ENCODE measurements around the gene PTPRK.

PTPRK gene

DNA sequence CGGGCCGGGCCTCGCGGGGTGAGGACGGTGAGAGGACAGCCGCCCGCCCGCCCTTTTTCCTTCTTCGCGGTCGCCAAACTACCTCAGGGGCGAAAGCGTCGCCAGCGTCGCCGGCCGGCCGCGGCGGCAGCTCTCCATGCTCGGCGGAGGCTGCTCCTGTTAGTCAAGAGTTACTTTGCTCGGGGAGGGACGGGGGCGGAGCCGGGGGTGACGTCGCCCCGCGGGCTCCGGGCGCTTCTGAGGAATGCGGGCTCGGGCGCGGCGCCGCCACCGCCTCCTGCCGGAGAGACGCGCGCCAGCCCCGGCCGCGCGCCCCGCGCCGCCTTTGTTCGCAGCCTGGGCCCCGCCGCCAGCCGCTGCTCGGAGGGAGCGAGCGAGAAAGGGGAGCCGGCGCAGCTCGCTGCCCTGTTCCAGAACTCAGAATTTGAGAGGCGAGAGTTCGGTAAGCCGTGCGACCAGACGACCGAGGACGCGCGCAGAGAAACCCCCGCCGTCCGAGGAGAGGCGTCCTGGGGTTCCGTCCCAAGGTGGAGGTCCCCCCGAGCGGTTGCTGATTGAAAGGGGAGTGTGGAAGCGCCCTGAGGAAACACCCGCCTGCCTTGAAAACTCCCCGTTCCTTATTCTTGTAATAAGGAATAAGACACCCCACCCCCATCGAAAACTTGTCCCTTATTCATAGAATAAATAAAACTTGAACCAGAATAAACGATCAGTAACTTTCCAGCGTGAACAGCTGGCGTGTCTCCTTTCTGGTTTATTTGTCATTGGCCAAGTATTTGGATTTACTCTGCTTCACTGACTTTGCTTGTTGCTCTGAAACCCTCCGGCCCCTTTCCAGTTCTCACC lies at the start of gene PTPRK:
Gene PTPRK, minus strand, starts transcription at position 164 of the 846 bp plus-strand sequence. CDS start 241 bp downstream, outside the sequence.
- DNase-seq (ENCODE audit: low spot score) = peak; percentile 88

GRCh38 chr6:128567029-128567428 lies 46.6 kb upstream of the PTPRK start:
- DNase-seq (ENCODE audit: low spot score) = no peak

DNA sequence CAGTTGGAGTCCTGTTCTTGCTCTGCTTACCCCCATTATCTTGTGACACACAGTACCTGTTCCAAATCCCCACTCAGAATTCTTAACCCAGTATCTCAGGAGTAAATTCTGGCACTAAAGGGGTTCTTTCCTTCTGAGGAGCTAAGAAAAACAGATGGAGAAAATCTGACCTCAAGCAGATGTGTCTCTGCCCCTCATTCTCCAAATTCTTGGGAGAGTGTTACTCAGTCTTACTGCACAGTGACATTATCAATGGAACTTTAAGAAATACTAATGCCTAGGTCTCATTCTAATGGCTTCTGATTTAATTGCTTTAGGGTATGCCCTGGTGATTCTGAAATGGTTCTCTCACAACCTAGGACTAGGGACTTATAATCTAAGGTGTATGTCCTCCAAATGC lies 40.6 kb upstream of the PTPRK start:
- DNase-seq (ENCODE audit: low spot score) = no peak

GRCh38 chr6:128558924-128559323 lies 38.5 kb upstream of the PTPRK start:
- DNase-seq (ENCODE audit: low spot score) = no peak

GRCh38 chr6:128558021-128558420 lies 37.6 kb upstream of the PTPRK start:
- no peak for DNase-seq (ENCODE audit: low spot score)

DNA sequence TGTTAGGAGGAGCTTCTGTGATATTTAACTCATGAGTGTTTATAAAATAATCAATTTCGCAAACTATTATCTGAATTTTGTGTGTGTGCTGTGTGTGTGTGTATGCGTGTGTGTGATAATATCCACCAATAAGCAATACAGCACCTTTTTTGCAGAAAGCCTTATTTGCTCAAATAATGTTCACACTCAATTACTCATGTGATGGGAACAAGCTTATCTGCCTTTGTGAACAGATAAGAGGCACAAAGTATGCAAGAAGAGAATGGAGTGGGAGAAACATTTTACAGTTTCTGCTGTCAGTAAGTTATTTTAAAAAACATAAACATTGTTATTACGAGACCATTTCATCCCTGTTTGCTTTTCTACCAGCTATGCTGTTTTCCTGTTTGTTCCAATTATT lies 36.7 kb upstream of the PTPRK start:
- DNase-seq (ENCODE audit: low spot score) = no peak

GRCh38 chr6:128554302-128554701 lies 33.9 kb upstream of the PTPRK start:
- no peak for DNase-seq (ENCODE audit: low spot score)

GRCh38 chr6:128541261-128541660 lies 20.9 kb upstream of the PTPRK start:
- no peak for DNase-seq (ENCODE audit: low spot score)

- no peak for DNase-seq (ENCODE audit: low spot score)
Observed at GRCh38 chr6:128538763-128539162, 18.4 kb upstream of the PTPRK start.

DNA sequence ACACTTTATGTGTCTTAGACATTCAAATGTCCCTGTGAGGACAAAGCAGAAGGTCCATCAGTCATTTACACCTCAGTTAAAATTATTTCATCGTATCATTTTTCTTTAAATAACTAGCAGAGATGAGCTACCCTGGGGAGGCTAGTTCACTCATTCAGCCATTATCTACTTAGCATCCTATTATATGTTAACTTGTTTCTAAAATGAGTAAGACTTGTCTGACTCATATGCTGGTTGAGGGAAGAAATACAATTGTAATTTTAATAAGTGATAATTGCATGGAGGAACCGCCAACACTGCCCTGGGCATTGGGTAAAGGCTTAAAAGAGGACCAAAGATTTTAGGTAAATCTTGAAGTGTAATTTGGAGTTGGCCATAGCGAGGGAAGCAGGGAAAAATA lies 12.4 kb upstream of the PTPRK start:
- no peak for DNase-seq (ENCODE audit: low spot score)

DNA sequence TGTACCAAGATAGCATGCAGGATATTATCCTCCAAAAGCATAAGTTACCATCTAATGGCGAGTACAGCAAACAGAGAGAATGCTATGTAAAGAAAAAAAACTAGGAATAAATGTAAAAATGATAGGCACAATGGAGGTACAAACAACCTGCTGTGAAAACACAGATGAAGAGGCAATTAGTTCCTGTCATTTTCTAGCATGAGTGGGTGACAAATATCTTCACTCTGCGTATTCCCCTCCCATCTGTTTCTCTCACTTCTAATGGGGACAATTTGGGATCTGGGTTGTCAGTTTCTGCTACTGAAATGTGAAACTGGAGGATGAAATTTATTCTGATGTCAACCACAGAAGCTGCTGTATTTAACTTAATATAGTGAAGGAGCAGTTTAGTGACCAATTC lies 11.7 kb upstream of the PTPRK start:
- no peak for DNase-seq (ENCODE audit: low spot score)

DNA sequence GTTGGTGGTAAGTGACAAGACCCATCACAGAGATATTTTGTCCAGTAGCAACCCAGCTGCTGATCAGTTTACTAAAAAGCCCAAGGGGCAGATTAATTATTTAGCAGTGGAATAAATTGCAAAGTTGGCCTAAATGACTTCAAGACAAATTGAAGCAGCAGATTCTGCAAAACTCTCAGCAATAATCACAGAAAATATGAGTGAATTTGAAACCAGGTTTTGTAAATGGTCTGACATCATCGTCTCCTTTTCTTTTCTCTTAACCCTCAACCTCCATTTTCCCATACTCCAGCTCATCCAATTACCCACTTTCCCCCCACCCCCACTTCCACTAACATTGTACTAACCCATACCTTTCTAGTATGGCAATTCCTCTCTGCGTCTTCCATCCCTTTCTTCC lies 11.3 kb upstream of the PTPRK start:
- DNase-seq (ENCODE audit: low spot score) = no peak

DNA sequence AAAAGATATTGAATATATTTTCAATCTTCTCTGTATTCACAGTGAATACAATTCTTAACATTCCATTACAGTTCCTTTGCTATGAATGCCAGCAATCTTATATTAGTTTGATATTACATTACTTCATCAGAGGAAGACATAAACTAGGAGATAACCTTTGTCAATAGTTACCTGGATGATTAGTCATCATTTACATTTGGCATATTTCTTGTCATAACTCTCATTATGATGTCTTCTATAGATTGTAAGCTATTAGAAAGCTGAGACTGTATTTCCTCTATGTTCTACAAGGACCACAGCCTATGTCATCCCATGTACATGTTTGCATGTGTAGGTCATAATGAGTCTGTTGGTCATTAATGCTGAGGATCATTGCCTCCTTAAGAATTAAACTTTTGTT lies 7.8 kb upstream of the PTPRK start:
- DNase-seq (ENCODE audit: low spot score) = no peak

- DNase-seq (ENCODE audit: low spot score) = no peak
Observed at GRCh38 chr6:128527375-128527774, 7.0 kb upstream of the PTPRK start.

GRCh38 chr6:128526152-128526914 lies 5.9 kb upstream of the PTPRK start:
- no peak for DNase-seq (ENCODE audit: low spot score)

DNA sequence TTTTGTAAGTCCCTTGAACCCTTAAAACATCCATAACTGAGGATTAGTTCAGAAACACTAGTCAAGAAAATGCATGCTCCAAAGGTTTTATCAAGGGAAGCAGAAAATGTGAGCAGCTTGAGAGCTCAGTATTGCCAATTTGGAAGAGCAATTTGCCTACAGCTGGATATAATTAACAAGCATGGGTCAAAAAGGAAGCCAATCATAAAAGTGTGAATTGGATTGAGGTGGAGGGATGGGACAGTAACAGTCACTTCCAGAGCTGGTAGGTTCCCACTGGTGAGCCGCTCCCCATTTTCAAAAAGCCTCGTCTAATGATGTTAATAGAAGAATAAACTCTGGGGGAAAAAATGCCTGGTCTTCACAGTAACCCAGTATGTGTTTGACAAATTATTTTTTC lies 5.0 kb upstream of the PTPRK start:
- no peak for DNase-seq (ENCODE audit: low spot score)

GRCh38 chr6:128521282-128521632 lies 858 bp upstream of the PTPRK start:
- DNase-seq (ENCODE audit: low spot score) = no peak

DNA sequence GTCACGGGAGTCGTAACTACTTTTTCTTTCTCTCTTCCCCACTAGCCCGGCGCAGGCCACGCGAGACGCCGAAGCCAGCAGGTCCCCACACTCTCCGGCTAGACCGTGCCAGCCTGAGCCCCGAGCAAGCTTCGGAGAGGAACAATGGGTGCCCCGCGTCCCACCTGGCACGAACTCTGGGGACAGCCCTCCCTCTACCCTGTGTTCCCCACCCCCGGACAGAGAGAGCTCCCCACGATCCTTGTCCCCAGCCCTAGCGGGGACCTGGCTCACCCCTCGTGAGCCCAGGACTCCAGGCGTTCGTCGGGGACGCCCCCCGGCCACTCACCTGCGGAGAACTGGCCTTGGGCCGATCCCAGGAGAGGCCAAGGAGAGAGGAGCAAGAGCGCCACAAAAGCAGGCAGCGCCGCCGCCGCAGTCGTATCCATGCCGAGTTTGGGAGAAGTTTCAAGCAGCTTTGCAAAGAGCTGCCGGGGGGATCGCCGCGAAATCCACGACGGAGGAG lies 416 bp downstream of the PTPRK start:
- DNase-seq (ENCODE audit: low spot score) = no peak

GRCh38 chr6:128519132-128519930 lies 1.1 kb downstream of the PTPRK start:
- DNase-seq (ENCODE audit: low spot score) = peak; percentile 56

DNA sequence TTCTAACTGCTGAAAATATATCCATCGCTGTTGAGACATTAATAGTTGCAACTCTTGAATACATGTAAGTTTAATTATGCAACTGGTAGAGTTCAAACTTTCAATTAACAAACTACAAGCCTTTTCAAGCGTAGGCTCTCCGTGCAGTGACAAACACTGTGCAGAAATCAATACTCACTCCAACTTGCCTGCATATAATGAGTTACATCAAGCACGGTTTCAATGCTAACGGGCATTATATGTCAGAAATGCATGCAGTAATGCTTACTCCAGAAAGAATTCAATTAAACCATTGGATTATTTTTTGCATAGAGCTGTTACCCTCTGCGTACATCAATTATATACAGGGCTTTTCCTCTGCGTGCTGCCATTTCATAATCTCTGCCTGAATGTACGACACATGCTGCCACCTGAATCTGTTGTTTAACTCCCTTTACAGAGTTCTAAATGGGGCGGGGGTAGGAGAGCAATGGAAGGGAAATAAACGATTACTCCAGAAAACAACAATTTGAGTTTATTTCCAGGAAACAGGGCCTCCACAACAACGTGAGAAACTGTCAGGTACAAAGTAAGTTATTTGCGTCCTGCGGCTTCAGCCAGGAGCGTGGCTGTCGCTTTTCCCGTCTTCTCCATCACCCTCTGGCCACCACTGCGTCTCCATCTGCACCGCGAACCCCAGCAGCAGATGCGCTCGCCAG lies 1.8 kb downstream of the PTPRK start:
- DNase-seq (ENCODE audit: low spot score) = no peak

DNA sequence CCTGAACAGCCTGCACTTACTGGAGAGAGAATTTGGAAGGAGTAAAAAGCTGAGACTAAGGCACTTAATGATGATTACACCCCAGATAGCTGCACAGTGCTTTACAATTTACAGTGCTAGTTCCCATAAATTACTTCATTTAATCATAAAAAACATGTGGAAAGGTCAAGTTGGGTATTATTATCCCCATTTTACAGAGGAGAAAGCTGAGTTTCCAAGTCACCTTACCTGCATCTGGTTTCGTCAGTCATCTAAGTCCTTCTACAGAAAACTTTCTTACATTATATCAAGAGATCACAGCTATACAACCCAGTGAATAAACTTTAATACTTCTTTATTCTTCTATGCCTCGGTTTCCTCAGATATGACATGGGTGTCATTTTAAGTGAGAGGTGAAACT lies 3.3 kb downstream of the PTPRK start:
- no peak for DNase-seq (ENCODE audit: low spot score)

GRCh38 chr6:128516514-128516898 lies 3.9 kb downstream of the PTPRK start:
- peak; percentile 16 for DNase-seq (ENCODE audit: low spot score)

Measured in iPS-NIHi11 (cell line).